HG02610 (cell line): ENCODE results near the gene CPT1C.

Source experiments
- ATAC-seq: cut with Tn5 transposase; IDR thresholded peaks from one replicate; pipeline ENCODE4 v1.9.1; 2021; ENCODE audit warnings: mild to moderate bottlenecking, moderate library complexity; ENCODE audit not compliant: unreplicated experiment

CPT1C gene

GRCh38 chr19:49681830-49682229 lies 9.1 kb upstream of the CPT1C start:
- ATAC-seq, result no peak

DNA sequence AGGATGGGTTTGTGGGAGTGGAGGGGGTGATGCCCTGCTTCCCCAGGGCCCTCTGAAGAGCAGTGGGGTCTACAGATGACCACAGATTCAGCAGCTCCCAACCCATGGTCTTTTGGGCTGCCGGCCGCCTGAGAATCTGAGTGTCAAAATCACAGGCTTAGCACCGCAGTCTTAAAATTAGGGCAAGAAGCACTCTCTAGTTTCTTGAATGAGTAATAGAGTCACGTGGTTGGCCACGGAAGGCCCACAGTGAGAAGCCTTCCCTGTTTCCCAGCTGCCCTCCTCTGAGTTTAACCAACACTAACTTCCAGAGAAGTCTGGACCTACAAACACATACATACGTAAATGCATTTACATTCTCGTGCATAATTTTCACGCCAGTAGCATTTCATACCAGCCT lies 8.6 kb upstream of the CPT1C start:
- ATAC-seq, result no peak

- no peak for ATAC-seq
Measured at GRCh38 chr19:49683814-49684250, 7.1 kb upstream of the CPT1C start.

- ATAC-seq, result no peak
Measured at GRCh38 chr19:49684251-49684982, 6.5 kb upstream of the CPT1C start.

DNA sequence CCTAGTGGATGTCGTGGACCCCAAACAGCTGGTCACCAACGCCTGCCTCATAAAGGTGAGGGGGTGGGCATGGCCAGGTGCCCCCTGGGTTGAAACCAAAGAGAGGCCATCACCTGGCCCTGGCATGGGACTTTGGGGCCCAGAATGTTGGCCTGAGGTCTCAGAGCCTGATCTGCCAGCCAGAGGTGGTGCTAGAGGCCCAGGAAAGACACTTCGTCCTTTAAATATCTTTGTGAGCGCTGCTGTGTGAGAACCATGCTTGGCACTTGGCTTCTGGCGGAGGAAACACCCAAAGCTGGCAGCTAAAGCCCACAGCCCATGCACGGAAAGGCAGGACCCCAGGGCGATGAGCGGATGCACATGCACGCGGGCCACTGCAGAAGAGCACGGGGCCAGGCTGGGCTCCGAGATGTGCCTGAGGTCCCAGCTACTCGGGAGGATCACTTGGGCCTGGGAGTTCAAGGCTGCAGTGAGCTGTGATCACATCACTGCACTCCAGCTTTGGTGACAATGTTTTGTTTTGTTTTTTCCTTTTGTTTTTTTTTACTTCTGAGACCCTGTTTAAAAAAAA lies 5.8 kb upstream of the CPT1C start:
- ATAC-seq, result no peak

DNA sequence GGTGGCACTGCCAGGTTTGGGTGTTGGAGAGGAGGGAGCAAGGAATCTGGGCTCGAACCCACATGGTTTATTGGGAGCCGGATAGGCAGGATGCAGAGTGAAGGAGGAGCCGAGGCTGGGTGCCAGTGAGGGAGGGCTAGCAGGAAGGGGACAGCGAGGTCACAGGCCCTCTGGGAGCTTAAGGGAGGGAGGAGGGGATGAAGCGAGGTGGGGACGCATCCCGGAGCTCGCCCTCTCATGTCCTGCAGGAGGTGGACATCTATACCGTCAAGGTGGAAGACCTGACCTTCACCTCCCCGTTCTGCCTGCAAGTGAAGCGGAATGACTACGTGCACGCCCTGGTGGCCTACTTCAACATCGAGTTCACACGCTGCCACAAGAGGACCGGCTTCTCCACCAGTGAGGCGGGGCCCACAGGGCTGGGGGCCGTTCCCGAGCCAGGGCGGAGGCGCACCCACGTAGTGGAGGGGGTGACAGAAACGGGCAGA lies 5.0 kb upstream of the CPT1C start:
- no peak for ATAC-seq

- ATAC-seq, result no peak
Measured at GRCh38 chr19:49686503-49687088, 4.3 kb upstream of the CPT1C start.

GRCh38 chr19:49687150-49687549 lies 3.8 kb upstream of the CPT1C start:
- no peak for ATAC-seq

- ATAC-seq, result no peak
Measured at GRCh38 chr19:49687566-49688316, 3.2 kb upstream of the CPT1C start.

DNA sequence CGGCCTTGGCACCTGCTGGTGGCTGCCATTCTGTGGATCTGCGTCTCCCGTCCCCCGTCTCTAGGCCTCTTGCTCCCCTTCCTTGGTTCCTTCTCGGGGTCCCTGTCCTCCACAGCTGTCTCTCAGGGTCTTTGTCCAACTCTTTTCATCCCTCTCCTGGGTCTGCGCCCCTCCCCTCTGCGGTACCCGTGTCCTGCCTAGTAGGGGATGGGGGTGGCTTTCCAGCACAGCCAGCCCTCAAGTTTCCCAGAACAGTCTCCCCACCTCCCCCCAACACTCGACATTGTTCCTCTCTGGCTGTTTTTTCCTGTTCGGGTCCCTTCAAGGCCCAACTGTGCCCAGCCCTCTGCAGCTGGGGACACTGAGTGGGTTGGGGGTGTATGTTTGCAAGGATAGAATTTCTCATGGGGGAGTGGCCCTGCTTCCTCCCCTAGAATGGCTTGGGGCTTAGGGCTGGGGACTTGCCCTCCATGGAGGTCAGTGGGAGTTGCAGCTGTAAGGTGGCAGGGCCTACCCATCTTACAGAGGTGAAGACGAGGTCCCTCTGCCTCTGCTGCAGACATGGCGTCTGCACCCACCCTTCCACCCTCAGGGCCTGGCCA lies 2.3 kb upstream of the CPT1C start:
- ATAC-seq, result no peak

- ATAC-seq, result no peak
Measured at GRCh38 chr19:49689133-49690078, 1.5 kb upstream of the CPT1C start, which contains the start of gene ADM5. Gene ADM5 (plus strand): TSS chr19:49689594. CDS start chr19:49689838, 244 bp downstream.

DNA sequence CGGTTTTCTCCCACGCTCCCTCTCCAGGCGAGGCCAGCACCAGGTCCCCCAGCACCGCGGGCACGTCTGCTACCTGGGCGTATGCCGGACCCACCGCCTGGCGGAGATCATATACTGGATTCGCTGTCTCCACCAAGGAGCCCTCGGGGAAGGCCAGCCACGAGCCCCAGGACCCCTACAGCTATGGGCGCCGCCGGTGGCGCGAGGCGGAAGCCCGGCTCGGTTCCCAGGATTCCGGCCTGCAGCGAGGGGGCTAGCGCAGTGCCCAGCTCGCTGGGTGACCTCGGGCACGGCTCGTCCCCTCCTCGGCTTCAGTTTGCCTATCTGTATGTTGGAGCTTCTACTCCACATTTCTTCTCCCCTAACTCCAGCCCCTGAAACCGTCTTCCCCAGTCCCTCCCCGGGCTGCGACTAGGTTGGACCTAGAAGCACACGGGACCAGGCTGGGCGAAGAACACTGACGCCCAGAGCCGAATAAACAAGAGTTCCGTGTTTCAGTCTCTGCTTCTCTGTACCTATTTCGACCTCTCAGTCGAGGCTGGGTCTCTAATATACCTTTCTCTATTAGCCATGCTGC lies 749 bp upstream of the CPT1C start:
- ATAC-seq, result no peak

GRCh38 chr19:49691243-49692146 lies 579 bp downstream of the CPT1C start:
- no peak for ATAC-seq

GRCh38 chr19:49692147-49692506 lies 1.2 kb downstream of the CPT1C start:
- ATAC-seq, result no peak

GRCh38 chr19:49696115-49696514 lies 5.2 kb downstream of the CPT1C start:
- ATAC-seq, result no peak

- no peak for ATAC-seq
Measured at GRCh38 chr19:49696865-49697264, 5.9 kb downstream of the CPT1C start.

DNA sequence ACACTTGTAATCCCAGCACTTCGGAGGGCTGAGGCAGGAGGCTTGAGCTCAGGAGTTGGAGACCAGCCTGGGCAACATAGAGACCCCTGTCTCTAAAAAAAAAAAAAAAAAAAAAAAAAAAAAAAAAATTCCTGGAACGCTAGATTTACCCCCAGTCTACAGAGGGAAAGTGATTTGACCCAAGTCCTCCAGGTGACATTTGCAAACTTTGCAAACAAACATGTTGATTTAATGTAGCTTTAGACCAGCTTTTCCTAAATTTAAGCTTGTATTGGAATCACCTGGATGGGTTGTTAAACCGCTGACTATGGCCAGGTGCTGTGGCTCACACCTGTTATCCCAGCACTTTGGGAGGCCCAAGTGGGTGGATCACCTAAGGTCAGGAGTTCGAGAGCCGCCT lies 8.4 kb downstream of the CPT1C start:
- ATAC-seq, result no peak

DNA sequence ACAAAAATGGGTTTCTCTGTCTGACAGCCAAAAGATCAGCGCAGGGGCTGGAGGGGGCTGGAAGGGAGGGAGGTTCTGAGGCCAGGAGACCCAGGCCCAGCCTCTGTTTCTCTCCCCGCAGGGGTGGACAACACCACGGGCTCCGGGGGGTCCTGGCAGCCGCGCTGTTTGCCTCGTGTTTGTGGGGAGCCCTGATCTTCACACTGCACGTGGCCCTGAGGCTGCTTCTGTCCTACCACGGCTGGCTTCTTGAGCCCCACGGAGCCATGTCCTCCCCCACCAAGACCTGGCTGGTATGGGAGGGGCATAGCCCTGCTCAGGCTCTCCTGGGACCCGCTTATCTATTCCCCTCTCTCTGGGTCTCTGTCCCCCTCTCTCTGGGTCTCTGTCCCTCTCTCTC lies 9.6 kb downstream of the CPT1C start:
- ATAC-seq, result no peak
